Neural cell (in vitro differentiated cells): ENCODE results near the gene PRR5L. TPM values are rescaled to one million over a fixed set of nuclear protein-coding genes. Genes with fewer than 3 reads are reported as not detected.

Experiments used
- H2AFZ ChIP-seq: fragments of 200-600, 300-800 bp; sonication (generic), shearing (Covaris generic); 2 replicates; pipeline ENCODE4 v1.6.0; 2014; ENCODE audit warnings: low read depth, mild to moderate bottlenecking, antibody characterized with exemption, low read length, moderate library complexity
- H3F3A ChIP-seq: fragments of 200-600 bp; shearing (Covaris generic); 2 replicates; pipeline ENCODE4 v1.6.1; 2016; ENCODE audit warnings: mild to moderate bottlenecking, moderate library complexity, mixed read lengths, antibody characterized with exemption, low read length; ENCODE audit not compliant: insufficient read depth, poor library complexity, severe bottlenecking
- H3K27ac ChIP-seq: fragments of 200-600, 300-800 bp; sonication (generic), shearing (Covaris generic); 2 replicates; pipeline ENCODE4 v1.5.1; 2014; ENCODE audit warnings: mild to moderate bottlenecking, low read length, moderate library complexity
- H3K27me3 ChIP-seq: fragments of 300-800, 200-600 bp; sonication (generic), shearing (Covaris generic); 2 replicates; pipeline ENCODE4 v1.6.0; 2014; ENCODE audit warnings: mild to moderate bottlenecking, low read depth, low read length, moderate library complexity; ENCODE audit not compliant: insufficient read depth
- H3K36me3 ChIP-seq: fragments of 300-800, 200-600 bp; sonication (generic), shearing (Covaris generic); 2 replicates; pipeline ENCODE4 v1.5.1; 2014; ENCODE audit warnings: mild to moderate bottlenecking, antibody characterized with exemption, low read length, moderate library complexity; ENCODE audit not compliant: insufficient read depth
- H3K4me2 ChIP-seq: fragments of 300-800, 200-600 bp; sonication (generic), shearing (Covaris generic); 2 replicates; pipeline ENCODE4 v1.6.0; 2014; ENCODE audit warnings: mild to moderate bottlenecking, low read length
- H3K4me3 ChIP-seq: fragments of 300-800, 200-600 bp; sonication (generic), shearing (Covaris generic); 2 replicates; pipeline ENCODE4 v1.5.1; 2014; ENCODE audit warnings: mild to moderate bottlenecking, low read length, moderate library complexity
- H3K79me2 ChIP-seq: fragments of 200-600 bp; shearing (Covaris generic); replicated peaks from 2 replicates; pipeline ENCODE4 v1.6.0; 2014; ENCODE audit warnings: mild to moderate bottlenecking, low read length, moderate library complexity; ENCODE audit not compliant: insufficient read depth
- H3K9ac ChIP-seq: fragments of 300-800, 200-600 bp; sonication (generic), shearing (Covaris generic); 2 replicates; pipeline ENCODE4 v1.6.1; 2016; ENCODE audit warnings: mild to moderate bottlenecking, low read length, mixed read lengths
- H3K9me2 ChIP-seq: fragments of 200-600 bp; shearing (Covaris generic); 2 replicates; pipeline ENCODE4 v1.6.1; 2016; ENCODE audit warnings: mild to moderate bottlenecking, low read length, mixed read lengths; ENCODE audit not compliant: insufficient read depth
- H3K9me3 ChIP-seq: fragments of 200-600, 300-800 bp; sonication (generic), shearing (Covaris generic); 2 replicates; pipeline ENCODE4 v1.6.1; 2016; ENCODE audit warnings: mild to moderate bottlenecking, mixed run types, low read length, moderate library complexity, mixed read lengths
- H4K20me1 ChIP-seq: fragments of 200-600 bp; shearing (Covaris generic); 2 replicates; pipeline ENCODE4 v1.6.1; 2016; ENCODE audit warnings: mild to moderate bottlenecking, mixed run types; ENCODE audit not compliant: insufficient read depth
- EP300 ChIP-seq: fragments of 450-650 bp; conservative IDR thresholded peaks from 2 replicates; pipeline ENCODE4 v1.6.1; 2014; ENCODE audit warnings: antibody characterized with exemption, mild to moderate bottlenecking, moderate library complexity; ENCODE audit not compliant: poor library complexity, severe bottlenecking
- EZH2 ChIP-seq: fragments of 200-600, 300-800 bp; shearing (Covaris generic), sonication (generic); IDR thresholded peaks from 2 replicates; pipeline ENCODE4 v1.6.1; 2014; ENCODE audit warnings: antibody characterized with exemption, low read length, borderline replicate concordance, mild to moderate bottlenecking; ENCODE audit not compliant: insufficient read depth, poor library complexity, severe bottlenecking
- MXI1 ChIP-seq: fragments of 450-650 bp; conservative IDR thresholded peaks from 2 replicates; pipeline ENCODE4 v1.6.1; 2014; ENCODE audit warnings: antibody characterized with exemption, mild to moderate bottlenecking; ENCODE audit not compliant: poor library complexity, severe bottlenecking
- POLR2AphosphoS5 ChIP-seq: IDR thresholded peaks from 2 replicates; pipeline ENCODE4 v1.6.1; 2012
- RAD21 ChIP-seq: fragments of 450-650 bp; conservative IDR thresholded peaks from 2 replicates; pipeline ENCODE4 v1.6.1; 2014; ENCODE audit warnings: antibody characterized with exemption, mild to moderate bottlenecking, moderate library complexity
- SMC3 ChIP-seq: fragments of 450-650 bp; conservative IDR thresholded peaks from 2 replicates; pipeline ENCODE4 v1.6.1; 2014; ENCODE audit warnings: antibody characterized with exemption, mild to moderate bottlenecking, moderate library complexity; ENCODE audit not compliant: poor library complexity
- TAF1 ChIP-seq: IDR thresholded peaks from 2 replicates; pipeline ENCODE4 v1.6.1; 2012; ENCODE audit warnings: low read depth
- polyA plus RNA-seq: library from polyadenylated mRNA; depleted of rRNA; stranded (reverse); fragments of >200 nt; gene quantifications from 2 replicates; pipeline ENCODE4 v1.2.3, GENCODE V29; 2014
- TF ChIP-seq, protein P1 (sequence below): IDR thresholded peaks from 2 replicates; pipeline ENCODE4 v1.6.1; 2012; ENCODE audit warnings: borderline replicate concordance
- TF ChIP-seq, protein P2 (sequence below): fragments of 450-650 bp; IDR thresholded peaks from 2 replicates; pipeline ENCODE4 v1.5.1; 2014; ENCODE audit warnings: antibody characterized with exemption, mild to moderate bottlenecking, moderate library complexity; ENCODE audit not compliant: poor library complexity, severe bottlenecking

PRR5L gene
- polyA plus RNA-seq, 1 donor from 2014 or later: 0.22 TPM

DNA sequence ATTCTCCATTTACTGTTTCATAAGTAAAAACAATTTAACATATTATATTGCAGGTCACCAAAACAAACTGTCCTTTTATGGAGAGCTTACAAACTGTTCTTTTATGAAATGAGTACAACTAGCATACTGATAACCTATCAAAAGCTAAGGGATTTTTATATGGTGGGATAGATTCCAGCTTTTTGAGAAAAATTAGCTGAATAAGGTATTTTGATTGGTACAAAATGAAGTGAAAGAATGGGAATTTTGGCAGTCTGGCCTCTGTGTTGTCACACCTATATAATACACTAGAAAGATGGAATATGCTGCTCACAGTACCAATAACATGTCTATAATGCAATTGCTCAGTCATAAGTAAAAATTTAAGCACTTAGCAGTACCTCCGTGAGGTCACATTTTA is 202.6 kb downstream of the PRR5L start:
- TF ChIP-seq SMC3: no peak
- no peak for TF ChIP-seq MXI1
- TF ChIP-seq EZH2: no peak
- no peak for TF ChIP-seq EP300
- no peak for TF ChIP-seq POLR2AphosphoS5
- TF ChIP-seq, protein P1, sequence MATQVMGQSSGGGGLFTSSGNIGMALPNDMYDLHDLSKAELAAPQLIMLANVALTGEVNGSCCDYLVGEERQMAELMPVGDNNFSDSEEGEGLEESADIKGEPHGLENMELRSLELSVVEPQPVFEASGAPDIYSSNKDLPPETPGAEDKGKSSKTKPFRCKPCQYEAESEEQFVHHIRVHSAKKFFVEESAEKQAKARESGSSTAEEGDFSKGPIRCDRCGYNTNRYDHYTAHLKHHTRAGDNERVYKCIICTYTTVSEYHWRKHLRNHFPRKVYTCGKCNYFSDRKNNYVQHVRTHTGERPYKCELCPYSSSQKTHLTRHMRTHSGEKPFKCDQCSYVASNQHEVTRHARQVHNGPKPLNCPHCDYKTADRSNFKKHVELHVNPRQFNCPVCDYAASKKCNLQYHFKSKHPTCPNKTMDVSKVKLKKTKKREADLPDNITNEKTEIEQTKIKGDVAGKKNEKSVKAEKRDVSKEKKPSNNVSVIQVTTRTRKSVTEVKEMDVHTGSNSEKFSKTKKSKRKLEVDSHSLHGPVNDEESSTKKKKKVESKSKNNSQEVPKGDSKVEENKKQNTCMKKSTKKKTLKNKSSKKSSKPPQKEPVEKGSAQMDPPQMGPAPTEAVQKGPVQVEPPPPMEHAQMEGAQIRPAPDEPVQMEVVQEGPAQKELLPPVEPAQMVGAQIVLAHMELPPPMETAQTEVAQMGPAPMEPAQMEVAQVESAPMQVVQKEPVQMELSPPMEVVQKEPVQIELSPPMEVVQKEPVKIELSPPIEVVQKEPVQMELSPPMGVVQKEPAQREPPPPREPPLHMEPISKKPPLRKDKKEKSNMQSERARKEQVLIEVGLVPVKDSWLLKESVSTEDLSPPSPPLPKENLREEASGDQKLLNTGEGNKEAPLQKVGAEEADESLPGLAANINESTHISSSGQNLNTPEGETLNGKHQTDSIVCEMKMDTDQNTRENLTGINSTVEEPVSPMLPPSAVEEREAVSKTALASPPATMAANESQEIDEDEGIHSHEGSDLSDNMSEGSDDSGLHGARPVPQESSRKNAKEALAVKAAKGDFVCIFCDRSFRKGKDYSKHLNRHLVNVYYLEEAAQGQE: no peak
- no peak for TF ChIP-seq TAF1
- TF ChIP-seq, protein P2, sequence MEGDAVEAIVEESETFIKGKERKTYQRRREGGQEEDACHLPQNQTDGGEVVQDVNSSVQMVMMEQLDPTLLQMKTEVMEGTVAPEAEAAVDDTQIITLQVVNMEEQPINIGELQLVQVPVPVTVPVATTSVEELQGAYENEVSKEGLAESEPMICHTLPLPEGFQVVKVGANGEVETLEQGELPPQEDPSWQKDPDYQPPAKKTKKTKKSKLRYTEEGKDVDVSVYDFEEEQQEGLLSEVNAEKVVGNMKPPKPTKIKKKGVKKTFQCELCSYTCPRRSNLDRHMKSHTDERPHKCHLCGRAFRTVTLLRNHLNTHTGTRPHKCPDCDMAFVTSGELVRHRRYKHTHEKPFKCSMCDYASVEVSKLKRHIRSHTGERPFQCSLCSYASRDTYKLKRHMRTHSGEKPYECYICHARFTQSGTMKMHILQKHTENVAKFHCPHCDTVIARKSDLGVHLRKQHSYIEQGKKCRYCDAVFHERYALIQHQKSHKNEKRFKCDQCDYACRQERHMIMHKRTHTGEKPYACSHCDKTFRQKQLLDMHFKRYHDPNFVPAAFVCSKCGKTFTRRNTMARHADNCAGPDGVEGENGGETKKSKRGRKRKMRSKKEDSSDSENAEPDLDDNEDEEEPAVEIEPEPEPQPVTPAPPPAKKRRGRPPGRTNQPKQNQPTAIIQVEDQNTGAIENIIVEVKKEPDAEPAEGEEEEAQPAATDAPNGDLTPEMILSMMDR: no peak
- TF ChIP-seq RAD21: no peak
- Histone ChIP-seq H3F3A (no peaks in the 10 kb centered on the region), H2AFZ (no peak overlapping the region), H3K4me2 (no peak overlapping the region), H3K9ac (no peak overlapping the region), H3K36me3 (peaks cover 8% of the 10 kb centered on the region), H3K79me2 (no peaks in the 10 kb centered on the region), H3K27me3 (no peaks in the 10 kb centered on the region), H3K9me3 (no peaks in the 10 kb centered on the region), H3K27ac (no peak overlapping the region), H3K4me3 (no peak overlapping the region), H3K9me2 (no peaks in the 10 kb centered on the region), H4K20me1 (no peaks in the 10 kb centered on the region)

DNA sequence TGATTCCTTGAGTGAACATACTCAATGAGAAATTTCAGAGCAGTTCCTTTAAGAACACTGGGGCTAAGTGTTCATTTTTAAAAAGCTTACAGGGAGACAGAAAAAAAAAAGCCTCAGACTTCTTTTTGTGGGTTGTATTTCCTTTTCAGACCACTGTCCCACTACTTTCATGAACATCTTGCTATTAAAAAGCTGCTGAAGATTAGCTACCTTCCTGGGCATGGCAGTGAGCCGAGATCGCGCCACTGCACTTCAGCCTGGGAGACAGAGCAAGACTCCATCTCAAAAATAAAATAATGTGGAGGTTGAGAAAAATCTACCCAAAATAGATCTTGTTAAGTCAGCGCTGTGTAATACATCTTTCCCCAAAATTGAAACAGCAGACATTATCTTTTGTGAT is 203.2 kb downstream of the PRR5L start:
- Histone ChIP-seq H3K9ac (no peak overlapping the region), H2AFZ (no peak overlapping the region), H3K27me3 (no peaks in the 10 kb centered on the region), H3K4me2 (no peak overlapping the region), H3K4me3 (no peak overlapping the region), H3K9me2 (no peaks in the 10 kb centered on the region), H3F3A (no peaks in the 10 kb centered on the region), H3K9me3 (no peaks in the 10 kb centered on the region), H3K27ac (no peak overlapping the region), H3K36me3 (peaks cover 8% of the 10 kb centered on the region), H3K79me2 (no peaks in the 10 kb centered on the region), H4K20me1 (no peaks in the 10 kb centered on the region)
- no peak for TF ChIP-seq SMC3
- TF ChIP-seq TAF1: no peak
- TF ChIP-seq, protein P1: no peak
- no peak for TF ChIP-seq EP300
- TF ChIP-seq MXI1: no peak
- no peak for TF ChIP-seq EZH2
- TF ChIP-seq RAD21: no peak
- TF ChIP-seq, protein P2: no peak
- TF ChIP-seq POLR2AphosphoS5: no peak
